IPS-NIHi11 (cell line): ENCODE results near the gene FAR2.
"Not testable (repeated sequence)": the region's sequence is repeated elsewhere in the genome, so short reads cannot be mapped to it uniquely, and the experiment has no call there.

Experiments
- DNase-seq: peaks from one replicate; pipeline ENCODE4 v3.0.0; 2012; ENCODE audit warnings: mixed read lengths, low spot score

The FAR2 gene

GRCh38 chr12:29234965-29235626 lies 86.0 kb downstream of the FAR2 start:
- no peak for DNase-seq

GRCh38 chr12:29238822-29239291 lies 89.8 kb downstream of the FAR2 start:
- DNase-seq = no peak

GRCh38 chr12:29239336-29239735 lies 90.3 kb downstream of the FAR2 start:
- no peak for DNase-seq

- DNase-seq = peak; percentile 22
Observed at GRCh38 chr12:29240441-29240840, 91.4 kb downstream of the FAR2 start.

GRCh38 chr12:29241821-29242591 lies 92.9 kb downstream of the FAR2 start:
- peak; percentile 24 for DNase-seq

- no peak for DNase-seq
Observed at GRCh38 chr12:29242921-29243431, 93.9 kb downstream of the FAR2 start.

- DNase-seq = no peak
Observed at GRCh38 chr12:29244159-29244765, 95.2 kb downstream of the FAR2 start.

- no peak for DNase-seq
Observed at GRCh38 chr12:29245246-29245645, 96.2 kb downstream of the FAR2 start.

- no peak for DNase-seq
Observed at GRCh38 chr12:29249930-29250329, 100.9 kb downstream of the FAR2 start.

GRCh38 chr12:29253906-29254625 lies 105.0 kb downstream of the FAR2 start:
- DNase-seq = no peak

GRCh38 chr12:29255042-29255441 lies 106.0 kb downstream of the FAR2 start:
- no peak for DNase-seq

GRCh38 chr12:29256598-29256997 lies 107.5 kb downstream of the FAR2 start:
- no peak for DNase-seq

GRCh38 chr12:29257687-29258086 lies 108.6 kb downstream of the FAR2 start:
- DNase-seq = not testable (repeated sequence)

GRCh38 chr12:29264424-29264823 lies 115.3 kb downstream of the FAR2 start:
- no peak for DNase-seq

GRCh38 chr12:29269706-29270408 lies 120.8 kb downstream of the FAR2 start:
- DNase-seq = no peak

GRCh38 chr12:29270446-29270845 lies 121.4 kb downstream of the FAR2 start:
- no peak for DNase-seq

- DNase-seq = no peak
Observed at GRCh38 chr12:29273178-29273843, 124.2 kb downstream of the FAR2 start.

GRCh38 chr12:29275834-29276233 lies 126.8 kb downstream of the FAR2 start:
- no peak for DNase-seq

GRCh38 chr12:29277231-29277630 lies 128.2 kb downstream of the FAR2 start:
- DNase-seq = no peak

- no peak for DNase-seq
Observed at GRCh38 chr12:29278673-29279420, 129.8 kb downstream of the FAR2 start.
